ENCODE measurements around the gene HOXD13. TPM values are rescaled to one million over a fixed set of nuclear protein-coding genes. Genes with fewer than 3 reads are reported as not detected.

Gene HOXD13
- total RNA-seq, 1 donor from 2014 or later: not detected

GRCh38 chr2:176114120-176114929, 21.8 kb downstream of the HOXD13 start:
- DNase-seq: no peak
- intact Hi-C loops (cut with micrococcal nuclease): no loop called here
- no peak for ATAC-seq

GRCh38 chr2:176114930-176115625, 22.6 kb downstream of the HOXD13 start:
- intact Hi-C loops (cut with micrococcal nuclease): no loop called here
- DNase-seq (no peak), ATAC-seq (no peak)

GRCh38 chr2:176115883-176116813, 23.6 kb downstream of the HOXD13 start, which contains the start of gene HOXD10:
Gene HOXD10 (plus strand): TSS chr2:176116778. CDS start chr2:176116834, 56 bp downstream.
- ATAC-seq (no peak), DNase-seq (no peak)
- intact Hi-C loops (cut with micrococcal nuclease): no loop called here

GRCh38 chr2:176117162-176117822, 24.8 kb downstream of the HOXD13 start:
- intact Hi-C loops (cut with micrococcal nuclease): no loop called here
- ATAC-seq: no peak
- no peak for DNase-seq

DNA sequence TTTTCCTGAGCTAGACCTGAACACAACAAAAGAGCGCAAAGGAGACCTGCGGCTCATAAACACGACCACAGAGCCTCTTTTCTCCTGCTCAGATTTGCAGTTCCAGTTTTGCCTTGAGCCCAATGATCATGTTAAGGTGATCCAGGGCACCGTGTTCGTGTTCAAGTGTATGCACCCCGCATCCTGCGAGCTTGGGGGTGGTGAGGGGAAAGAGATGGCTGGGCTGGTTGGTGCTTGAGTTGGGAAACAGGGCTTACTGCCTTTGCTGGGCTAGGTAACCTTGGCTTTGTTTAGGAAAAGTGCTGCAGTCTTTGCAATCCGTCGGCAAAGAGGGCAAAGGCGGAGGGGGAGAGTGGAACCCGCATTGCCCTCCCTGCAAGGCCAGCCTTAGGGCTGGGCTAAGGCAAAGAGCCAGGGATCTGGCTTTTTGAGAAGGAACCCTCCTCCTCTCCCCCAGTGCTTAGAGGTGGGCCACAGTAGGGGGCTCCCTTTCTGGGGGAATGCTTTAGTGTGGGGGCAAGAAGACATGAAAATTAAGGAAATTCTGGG, 25.4 kb downstream of the HOXD13 start:
- ATAC-seq (no peak), DNase-seq (no peak)
- intact Hi-C loops (cut with micrococcal nuclease): no loop called here

DNA sequence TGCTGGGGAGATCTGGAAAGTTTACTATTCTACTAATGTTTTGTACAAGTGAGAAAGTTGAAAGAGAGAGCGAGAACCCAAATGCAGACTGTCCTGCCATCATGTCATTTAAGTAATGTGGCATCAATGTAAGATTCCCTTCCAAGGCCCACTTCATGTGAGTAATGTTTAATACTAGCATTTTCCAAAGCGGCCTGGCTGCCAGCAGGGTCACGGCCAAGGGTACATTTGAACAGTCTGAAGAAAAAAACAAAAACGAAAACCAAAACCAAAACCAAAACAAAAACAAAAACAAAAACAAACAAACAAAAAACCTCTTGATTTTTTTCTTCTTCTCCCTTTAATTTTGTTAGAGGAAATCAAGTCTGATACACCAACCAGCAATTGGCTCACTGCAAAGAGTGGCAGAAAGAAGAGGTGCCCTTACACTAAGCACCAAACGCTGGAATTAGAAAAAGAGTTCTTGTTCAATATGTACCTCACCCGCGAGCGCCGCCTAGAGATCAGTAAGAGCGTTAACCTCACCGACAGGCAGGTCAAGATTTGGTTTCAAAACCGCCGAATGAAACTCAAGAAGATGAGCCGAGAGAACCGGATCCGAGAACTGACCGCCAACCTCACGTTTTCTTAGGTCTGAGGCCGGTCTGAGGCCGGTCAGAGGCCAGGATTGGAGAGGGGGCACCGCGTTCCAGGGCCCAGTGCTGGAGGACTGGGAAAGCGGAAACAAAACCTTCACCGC, 26.2 kb downstream of the HOXD13 start:
- DNase-seq (no peak), ATAC-seq (no peak)
- intact Hi-C loops (cut with micrococcal nuclease): no loop called here

DNA sequence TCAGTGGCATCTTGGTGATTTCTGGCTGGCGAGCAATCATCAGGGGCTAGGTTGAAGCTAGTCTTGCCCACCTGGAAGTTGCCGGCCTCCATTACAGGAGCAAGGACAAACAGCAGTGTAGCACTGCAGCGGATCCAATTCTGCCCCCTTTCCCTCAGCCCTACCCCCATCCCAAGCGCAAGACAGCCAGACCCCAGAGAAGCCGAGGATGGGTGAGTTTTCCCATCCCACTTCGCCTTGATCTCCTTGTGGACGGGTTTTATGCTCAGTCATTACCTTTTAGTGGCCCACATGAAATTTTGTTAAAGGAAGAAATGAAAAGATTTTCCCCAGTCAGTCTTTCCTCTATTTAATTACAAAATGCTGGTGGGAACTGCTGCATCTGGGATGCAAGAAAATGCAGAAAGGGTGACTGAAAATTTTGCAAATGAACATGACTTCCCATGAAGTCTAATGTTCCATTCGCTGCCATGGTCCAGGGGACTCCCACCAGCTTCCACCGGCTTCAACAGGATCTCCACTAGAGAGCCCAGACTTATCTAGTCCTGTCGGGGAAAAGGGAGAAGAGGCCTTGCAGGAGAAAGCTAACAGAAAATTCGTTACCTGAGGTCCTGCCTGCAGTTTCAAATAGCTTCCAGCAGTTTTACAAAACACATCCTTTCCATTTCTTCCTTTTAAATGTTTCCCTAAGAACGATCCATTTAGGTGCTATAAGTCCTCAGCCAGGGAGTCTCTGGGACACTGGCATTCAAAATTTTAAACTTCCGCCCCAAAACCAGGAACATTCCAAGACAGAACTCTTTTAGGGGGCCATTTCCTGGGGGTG, 28.1 kb downstream of the HOXD13 start:
- DNase-seq: no peak
- no peak for ATAC-seq

GRCh38 chr2:176121190-176122051, 28.9 kb downstream of the HOXD13 start:
- intact Hi-C loops (cut with micrococcal nuclease): no loop called here

More for the DNA sequence above, 28.1 kb downstream of the HOXD13 start:
- intact Hi-C loops (cut with micrococcal nuclease): no loop called here

DNA sequence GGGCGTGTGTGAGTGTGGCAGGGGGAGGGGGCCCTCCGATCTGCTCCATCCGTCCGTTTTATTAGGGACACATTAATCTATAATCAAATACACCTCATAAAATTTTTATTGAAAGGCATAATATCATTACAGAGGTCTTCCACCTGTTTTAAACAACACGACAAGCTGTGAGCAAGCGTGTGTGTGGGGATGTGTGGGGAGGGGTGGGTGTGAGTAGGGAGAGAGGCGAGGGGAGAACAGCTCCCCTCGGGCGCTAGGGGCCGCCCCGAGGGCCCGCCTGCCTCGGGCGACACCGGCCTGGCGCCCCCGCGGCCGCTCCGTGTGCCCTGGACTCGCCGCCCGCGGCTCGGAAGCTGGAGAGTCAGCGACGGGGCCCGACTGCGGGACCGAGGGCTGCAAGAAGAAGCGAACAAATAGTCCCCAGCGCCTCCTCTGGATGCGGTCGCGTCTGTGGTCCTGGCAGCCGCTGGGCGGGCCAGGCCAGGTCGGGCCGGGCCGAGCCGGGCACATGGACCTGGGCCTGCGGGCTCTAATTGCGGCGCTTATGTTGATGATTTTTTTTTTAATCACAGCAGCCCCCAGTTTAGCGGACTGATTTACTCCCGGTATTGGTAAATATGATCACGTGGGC, 29.6 kb downstream of the HOXD13 start:
- ATAC-seq: no peak
- intact Hi-C loops (cut with micrococcal nuclease): no loop called here
- DNase-seq: no peak

More at GRCh38 chr2:176121190-176122051, 28.9 kb downstream of the HOXD13 start:
- ATAC-seq (no peak), DNase-seq (no peak)

DNA sequence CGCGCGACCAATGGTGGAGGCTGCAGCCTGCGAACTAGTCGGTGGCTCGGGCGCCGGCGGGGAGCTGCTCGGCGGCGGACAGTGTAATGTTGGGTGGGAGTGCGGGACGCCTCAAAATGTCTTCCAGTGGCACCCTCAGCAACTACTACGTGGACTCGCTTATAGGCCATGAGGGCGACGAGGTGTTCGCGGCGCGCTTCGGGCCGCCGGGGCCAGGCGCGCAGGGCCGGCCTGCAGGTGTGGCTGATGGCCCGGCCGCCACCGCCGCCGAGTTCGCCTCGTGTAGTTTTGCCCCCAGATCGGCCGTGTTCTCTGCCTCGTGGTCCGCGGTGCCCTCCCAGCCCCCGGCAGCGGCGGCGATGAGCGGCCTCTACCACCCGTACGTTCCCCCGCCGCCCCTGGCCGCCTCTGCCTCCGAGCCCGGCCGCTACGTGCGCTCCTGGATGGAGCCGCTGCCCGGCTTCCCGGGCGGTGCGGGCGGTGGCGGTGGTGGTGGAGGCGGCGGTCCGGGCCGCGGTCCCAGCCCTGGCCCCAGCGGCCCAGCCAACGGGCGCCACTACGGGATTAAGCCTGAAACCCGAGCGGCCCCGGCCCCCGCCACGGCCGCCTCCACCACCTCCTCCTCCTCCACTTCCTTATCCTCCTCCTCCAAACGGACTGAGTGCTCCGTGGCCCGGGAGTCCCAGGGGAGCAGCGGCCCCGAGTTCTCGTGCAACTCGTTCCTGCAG, 30.3 kb downstream of the HOXD13 start, which contains the start of gene HOXD9:
HOXD9 (plus strand) TSS at position 37 of the 728 bp plus-strand sequence; CDS start at position 87, 50 bp downstream.
- DNase-seq: no peak
- intact Hi-C loops (cut with micrococcal nuclease): no loop called here
- ATAC-seq: peak; percentile 35

DNA sequence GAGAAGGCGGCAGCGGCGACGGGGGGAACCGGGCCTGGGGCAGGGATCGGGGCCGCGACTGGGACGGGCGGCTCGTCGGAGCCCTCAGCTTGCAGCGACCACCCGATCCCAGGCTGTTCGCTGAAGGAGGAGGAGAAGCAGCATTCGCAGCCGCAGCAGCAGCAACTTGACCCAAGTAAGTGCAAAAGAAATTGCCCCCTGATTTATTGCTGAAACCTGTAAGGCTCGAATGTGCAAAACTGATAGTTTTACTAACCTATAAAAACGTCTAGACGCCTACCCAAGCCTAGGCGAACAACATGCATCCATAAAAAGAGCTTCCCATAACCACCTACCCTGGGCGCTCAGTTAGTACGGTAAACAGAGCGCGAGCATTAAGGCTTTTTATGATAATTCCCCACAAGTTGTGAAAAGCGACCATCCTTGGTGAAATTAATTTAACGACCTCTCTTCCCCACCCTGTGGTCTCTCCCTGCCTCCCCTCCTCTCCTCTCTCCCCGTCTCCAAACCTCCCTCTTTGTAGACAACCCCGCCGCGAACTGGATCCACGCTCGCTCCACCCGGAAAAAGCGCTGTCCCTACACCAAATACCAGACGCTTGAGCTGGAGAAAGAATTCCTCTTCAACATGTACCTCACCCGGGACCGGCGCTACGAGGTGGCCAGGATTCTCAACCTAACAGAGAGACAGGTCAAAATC, 31.0 kb downstream of the HOXD13 start:
- DNase-seq: no peak
- ATAC-seq: no peak
- intact Hi-C loops (cut with micrococcal nuclease): no loop called here

DNA sequence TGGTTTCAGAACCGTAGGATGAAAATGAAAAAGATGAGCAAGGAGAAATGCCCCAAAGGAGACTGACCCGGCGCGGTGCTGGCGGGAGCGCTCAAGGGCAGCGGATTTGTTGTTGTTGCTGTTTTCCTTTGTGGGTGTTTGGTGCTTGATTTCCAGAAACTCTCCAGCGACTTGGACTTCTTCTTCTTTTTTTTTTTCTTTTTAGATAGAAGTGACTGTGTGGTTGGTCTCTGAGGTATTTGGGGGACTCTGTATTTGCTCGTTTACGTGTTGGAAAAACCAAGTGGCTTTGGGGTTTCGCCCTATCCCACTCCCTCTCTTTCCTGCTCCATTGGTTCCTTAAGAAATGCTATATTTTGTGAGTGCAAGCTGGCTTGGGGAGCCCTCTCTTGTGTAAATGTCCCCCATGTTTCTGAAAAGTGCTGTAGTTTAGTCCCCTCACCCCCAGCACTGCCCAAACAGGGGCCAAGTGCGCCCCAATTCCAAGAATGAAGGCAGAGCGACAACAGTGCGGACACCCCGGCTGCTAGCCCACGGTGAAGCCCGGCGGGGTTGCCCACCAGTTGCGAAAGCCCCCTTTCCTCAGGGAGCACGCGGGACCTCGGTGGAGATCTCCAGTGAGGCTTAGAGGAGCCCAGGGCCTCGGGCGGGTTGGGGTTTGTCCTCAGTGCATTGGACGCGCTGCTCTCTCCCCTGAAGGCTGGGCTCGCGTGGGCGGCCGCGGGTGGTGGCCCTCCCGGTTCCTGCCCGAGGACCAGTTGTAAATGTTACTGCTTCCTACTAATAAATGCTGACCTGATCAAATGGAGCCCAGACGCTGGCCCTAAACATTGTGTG, 31.8 kb downstream of the HOXD13 start:
- ATAC-seq (no peak), DNase-seq (no peak)
- intact Hi-C loops (cut with micrococcal nuclease): no loop called here

DNA sequence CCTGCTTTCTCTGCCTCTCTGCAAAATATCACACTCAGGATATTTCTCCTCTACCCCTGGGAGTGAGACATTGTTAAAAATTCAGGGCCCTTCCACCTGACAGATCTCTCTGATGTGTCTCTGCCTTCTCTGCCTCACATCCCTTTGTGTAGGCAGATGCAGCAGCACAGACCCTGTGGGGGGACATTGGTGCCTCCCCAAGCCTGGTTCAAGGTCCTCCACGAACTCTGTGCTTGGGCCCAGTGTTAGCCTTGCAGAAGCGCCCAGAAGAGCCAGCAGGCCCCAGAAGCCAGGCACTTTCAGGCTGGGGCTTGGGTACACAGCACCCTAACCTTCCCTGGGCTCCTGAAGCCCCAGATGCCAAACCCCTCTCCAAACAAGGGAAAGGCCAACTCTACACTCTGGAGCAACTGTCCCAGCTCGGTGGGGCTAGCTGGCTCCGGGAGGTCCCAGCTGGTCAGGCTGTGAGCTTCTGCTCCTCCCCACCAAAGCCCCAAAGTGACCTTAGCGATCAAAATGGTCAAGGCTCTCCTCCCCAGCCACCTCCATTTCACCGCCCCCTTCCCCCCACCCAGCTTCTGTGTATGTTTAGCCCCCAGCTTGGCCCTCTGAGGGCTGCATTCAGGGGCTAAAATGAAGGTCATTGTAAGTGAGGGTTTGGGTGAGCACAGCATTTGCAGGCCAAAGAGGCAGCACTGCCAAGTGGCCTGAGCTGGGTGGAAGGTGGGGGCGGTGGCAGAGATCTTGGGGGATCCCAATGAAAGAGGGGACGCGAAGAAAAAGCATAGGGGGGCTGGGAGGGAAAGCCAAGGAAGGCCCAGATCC, 32.6 kb downstream of the HOXD13 start:
- no peak for ATAC-seq
- DNase-seq: no peak
- intact Hi-C loops (cut with micrococcal nuclease): loop anchor here (5.0 kb wide), 1 partner anchor 512 kb away; no protein-coding TSS in a partner anchor

All from left ventricle myocardium superior (tissue), 1 donor.